ENCODE measurements around the gene NAALADL2. TPM values are rescaled to one million over a fixed set of nuclear protein-coding genes. Genes with fewer than 3 reads are reported as not detected.

The NAALADL2 gene
- total RNA-seq, 1 experiment from 2014 or later = 2.7 TPM

DNA sequence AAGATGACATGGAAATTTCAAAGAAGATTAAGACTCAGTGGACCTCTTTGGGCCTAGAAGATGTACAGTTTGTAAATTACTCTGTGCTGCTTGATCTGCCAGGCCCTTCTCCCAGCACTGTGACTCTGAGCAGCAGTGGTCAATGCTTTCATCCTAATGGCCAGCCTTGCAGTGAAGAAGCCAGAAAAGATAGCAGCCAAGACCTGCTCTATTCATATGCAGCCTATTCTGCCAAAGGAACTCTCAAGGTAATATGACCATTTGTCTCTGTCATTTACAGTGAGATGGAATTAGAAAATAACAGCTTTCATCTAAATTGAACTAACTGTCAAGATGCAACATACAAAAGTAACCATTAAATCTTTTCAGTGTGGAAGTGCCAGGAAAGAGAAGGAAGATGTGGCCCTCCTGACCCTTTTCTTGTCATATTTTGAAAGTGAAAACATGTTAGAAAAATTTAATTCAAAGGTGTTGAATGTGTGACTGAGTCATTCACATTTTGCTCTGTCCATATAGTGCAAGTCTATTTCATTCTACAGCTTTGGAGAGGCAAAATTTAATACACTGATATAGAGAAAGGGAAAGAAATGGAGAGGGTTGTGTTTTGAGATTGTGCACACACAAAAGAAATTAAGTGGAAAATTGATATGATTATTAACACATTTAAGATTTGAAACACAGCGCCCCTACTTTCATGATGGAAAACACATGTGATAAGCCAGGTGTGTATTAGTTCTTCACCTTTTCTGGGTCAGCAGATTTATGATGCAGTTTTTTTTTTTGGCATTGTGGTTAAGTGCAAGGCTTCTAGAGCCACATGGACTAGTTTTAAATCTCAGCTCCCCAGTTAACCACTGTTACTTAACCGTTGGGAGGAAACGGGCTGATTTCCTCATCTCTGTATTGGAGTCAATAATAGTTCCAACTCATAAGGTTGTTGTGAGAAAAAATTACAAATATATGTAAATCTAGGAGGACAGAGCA lies 375.1 kb downstream of the NAALADL2 start (continued):
- no peak for TF ChIP-seq POLR2AphosphoS5 (IDR thresholded peaks at IDR 0.05; ENCODE audit: low read depth, low read length)

DNA sequence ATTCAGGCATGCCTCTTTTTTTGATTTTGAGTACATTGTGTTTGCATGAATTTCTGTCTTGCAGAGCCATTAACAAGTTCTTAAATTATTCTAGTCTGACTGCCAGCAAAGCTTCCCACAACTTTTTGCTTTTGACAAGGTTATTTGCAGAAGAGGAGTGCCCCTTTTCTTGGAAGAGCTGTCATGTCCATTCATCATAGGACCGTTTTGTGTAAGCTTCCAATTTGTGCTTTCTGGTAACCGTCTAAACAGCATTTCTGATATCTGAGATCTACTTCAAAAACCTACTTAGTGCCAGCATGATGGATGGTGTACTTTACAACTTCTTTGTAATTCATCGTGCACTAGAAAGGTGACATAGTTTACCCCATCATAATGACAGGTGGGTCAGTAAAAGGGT lies 379.7 kb downstream of the NAALADL2 start:
- no peak overlapping the region for H3K27ac ChIP-seq (ENCODE audit: low read length)
- H3K4me1 ChIP-seq (ENCODE audit: control insufficient read depth, insufficient read depth, low read length) = no peaks in the 10 kb centered on the region
- no peaks in the 10 kb centered on the region for H3K36me3 ChIP-seq (ENCODE audit: control insufficient read depth, insufficient read depth, low read length)
- BruUV-seq (replicated peaks) = no TSS peak
- H3K9me3 ChIP-seq (ENCODE audit: control insufficient read depth, insufficient read depth, low read depth, low read length) = no peaks in the 10 kb centered on the region
- DNase-seq (ENCODE audit: low read depth, low spot score) (no peak), ATAC-seq (no peak)
- ChIA-PET POLR2A (interaction anchor here (0.6 kb wide), 1 partner anchor 397 kb away, joined by 6 read pairs; no protein-coding TSS in a partner anchor), CTCF (no interaction called here)
- intact Hi-C loops (cut with micrococcal nuclease; ENCODE audit: unreplicated experiment) (no loop called here), in situ Hi-C loops (cut with HindIII; ENCODE audit: low pct_unique_long_range_greater_than_20kb, low sequenced_read_pairs) (no loop called here)
- TF ChIP-seq TCF7L2 (IDR thresholded peaks at IDR 0.05; ENCODE audit: low read depth, low read length) = no peak
- TF ChIP-seq, protein P1, sequence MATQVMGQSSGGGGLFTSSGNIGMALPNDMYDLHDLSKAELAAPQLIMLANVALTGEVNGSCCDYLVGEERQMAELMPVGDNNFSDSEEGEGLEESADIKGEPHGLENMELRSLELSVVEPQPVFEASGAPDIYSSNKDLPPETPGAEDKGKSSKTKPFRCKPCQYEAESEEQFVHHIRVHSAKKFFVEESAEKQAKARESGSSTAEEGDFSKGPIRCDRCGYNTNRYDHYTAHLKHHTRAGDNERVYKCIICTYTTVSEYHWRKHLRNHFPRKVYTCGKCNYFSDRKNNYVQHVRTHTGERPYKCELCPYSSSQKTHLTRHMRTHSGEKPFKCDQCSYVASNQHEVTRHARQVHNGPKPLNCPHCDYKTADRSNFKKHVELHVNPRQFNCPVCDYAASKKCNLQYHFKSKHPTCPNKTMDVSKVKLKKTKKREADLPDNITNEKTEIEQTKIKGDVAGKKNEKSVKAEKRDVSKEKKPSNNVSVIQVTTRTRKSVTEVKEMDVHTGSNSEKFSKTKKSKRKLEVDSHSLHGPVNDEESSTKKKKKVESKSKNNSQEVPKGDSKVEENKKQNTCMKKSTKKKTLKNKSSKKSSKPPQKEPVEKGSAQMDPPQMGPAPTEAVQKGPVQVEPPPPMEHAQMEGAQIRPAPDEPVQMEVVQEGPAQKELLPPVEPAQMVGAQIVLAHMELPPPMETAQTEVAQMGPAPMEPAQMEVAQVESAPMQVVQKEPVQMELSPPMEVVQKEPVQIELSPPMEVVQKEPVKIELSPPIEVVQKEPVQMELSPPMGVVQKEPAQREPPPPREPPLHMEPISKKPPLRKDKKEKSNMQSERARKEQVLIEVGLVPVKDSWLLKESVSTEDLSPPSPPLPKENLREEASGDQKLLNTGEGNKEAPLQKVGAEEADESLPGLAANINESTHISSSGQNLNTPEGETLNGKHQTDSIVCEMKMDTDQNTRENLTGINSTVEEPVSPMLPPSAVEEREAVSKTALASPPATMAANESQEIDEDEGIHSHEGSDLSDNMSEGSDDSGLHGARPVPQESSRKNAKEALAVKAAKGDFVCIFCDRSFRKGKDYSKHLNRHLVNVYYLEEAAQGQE (IDR thresholded peaks at IDR 0.05; ENCODE audit: insufficient read depth in 1 of 2, low read depth in 2 of 2, low read length in 1 of 2) = no peak
- TF ChIP-seq, protein P2, sequence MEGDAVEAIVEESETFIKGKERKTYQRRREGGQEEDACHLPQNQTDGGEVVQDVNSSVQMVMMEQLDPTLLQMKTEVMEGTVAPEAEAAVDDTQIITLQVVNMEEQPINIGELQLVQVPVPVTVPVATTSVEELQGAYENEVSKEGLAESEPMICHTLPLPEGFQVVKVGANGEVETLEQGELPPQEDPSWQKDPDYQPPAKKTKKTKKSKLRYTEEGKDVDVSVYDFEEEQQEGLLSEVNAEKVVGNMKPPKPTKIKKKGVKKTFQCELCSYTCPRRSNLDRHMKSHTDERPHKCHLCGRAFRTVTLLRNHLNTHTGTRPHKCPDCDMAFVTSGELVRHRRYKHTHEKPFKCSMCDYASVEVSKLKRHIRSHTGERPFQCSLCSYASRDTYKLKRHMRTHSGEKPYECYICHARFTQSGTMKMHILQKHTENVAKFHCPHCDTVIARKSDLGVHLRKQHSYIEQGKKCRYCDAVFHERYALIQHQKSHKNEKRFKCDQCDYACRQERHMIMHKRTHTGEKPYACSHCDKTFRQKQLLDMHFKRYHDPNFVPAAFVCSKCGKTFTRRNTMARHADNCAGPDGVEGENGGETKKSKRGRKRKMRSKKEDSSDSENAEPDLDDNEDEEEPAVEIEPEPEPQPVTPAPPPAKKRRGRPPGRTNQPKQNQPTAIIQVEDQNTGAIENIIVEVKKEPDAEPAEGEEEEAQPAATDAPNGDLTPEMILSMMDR (IDR thresholded peaks at IDR 0.05) = no peak
- no peak for TF ChIP-seq SIN3A (IDR thresholded peaks at IDR 0.05; ENCODE audit: borderline replicate concordance, insufficient read depth, low read depth, low read length)
- TF ChIP-seq POLR2AphosphoS5 (IDR thresholded peaks at IDR 0.05; ENCODE audit: low read depth, low read length) = no peak
- H3K27me3 ChIP-seq (ENCODE audit: control insufficient read depth, insufficient read depth, low read length) = no peaks in the 10 kb centered on the region
- no peak overlapping the region for H3K4me3 ChIP-seq (ENCODE audit: low read depth in 2 of 2, low read length in 2 of 2)

DNA sequence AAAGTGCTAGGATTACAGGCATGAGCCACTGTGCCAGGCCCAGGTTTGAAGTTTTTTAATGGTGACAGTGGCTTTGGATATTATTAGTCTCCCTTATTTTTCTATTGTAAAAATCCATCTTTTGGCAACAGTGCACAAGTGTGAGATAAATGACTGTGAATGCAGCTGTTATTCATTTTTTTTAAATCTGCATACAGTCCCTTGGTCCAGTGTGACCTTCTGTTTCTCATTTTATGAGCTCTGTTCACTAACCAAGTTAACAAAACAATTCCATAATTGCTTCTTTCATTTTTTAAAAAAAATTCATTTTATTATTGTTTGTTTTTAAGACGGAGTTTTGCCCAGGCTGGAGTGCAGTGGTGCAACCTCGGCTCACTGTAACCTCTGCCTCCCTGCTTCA lies 381.8 kb downstream of the NAALADL2 start:
- ATAC-seq = no peak
- Histone ChIP-seq H3K4me3 (ENCODE audit: low read depth in 2 of 2, low read length in 2 of 2) (no peak overlapping the region), H3K36me3 (ENCODE audit: control insufficient read depth, insufficient read depth, low read length) (no peaks in the 10 kb centered on the region), H3K27ac (ENCODE audit: low read length) (no peak overlapping the region), H3K27me3 (ENCODE audit: control insufficient read depth, insufficient read depth, low read length) (no peaks in the 10 kb centered on the region), H3K4me1 (ENCODE audit: control insufficient read depth, insufficient read depth, low read length) (no peaks in the 10 kb centered on the region), H3K9me3 (ENCODE audit: control insufficient read depth, insufficient read depth, low read depth, low read length) (no peaks in the 10 kb centered on the region)
- TF ChIP-seq POLR2AphosphoS5 (IDR thresholded peaks at IDR 0.05; ENCODE audit: low read depth, low read length) = no peak
- no peak for TF ChIP-seq TCF7L2 (IDR thresholded peaks at IDR 0.05; ENCODE audit: low read depth, low read length)
- CTCF ChIA-PET = no interaction called here
- POLR2A ChIA-PET = no interaction called here
- no peak for DNase-seq (ENCODE audit: low read depth, low spot score)
- BruUV-seq (replicated peaks) = no TSS peak
- intact Hi-C loops (cut with micrococcal nuclease; ENCODE audit: unreplicated experiment) (no loop called here), in situ Hi-C loops (cut with HindIII; ENCODE audit: low pct_unique_long_range_greater_than_20kb, low sequenced_read_pairs) (no loop called here)
